HEK293 (cell line): ENCODE results near the gene NDST4.

Source experiments
- CTCF ChIA-PET: fragments of 350-600 bp; formaldehyde crosslinking; extraction: SDS; loops from one replicate; lab custom pipeline; 2021; ENCODE audit warnings: antibody characterized with exemption; lab: Yijun Ruan, JAX
- POLR2A ChIA-PET: fragments of 300-600 bp; formaldehyde crosslinking; extraction: SDS; loops from one replicate; lab custom pipeline; 2020; ENCODE audit warnings: antibody characterized with exemption, inconsistent platforms; lab: Yijun Ruan, JAX
- H3K27ac ChIP-seq: fragments of 200-500 bp; sonication (Bioruptor generic); 2 replicates; pipeline ENCODE4 v1.5.1; 2014; ENCODE audit warnings: low read depth, low read length, control low read depth, inconsistent platforms; ENCODE audit errors: extremely low read depth
- H3K36me3 ChIP-seq, 2 experiments: fragments of 200-500 bp in 1 of 2; sonication (Bioruptor generic) in 1 of 2; 1 replicate in 1 of 2; 2 replicates in 1 of 2; pipeline ENCODE4 v1.5.1; 2014 to 2017; ENCODE audit warnings: inconsistent platforms in 2 of 2, low read length in 2 of 2; ENCODE audit not compliant: control insufficient read depth in 2 of 2, insufficient read depth in 1 of 2
- H3K4me1 ChIP-seq: fragments of 200-500 bp; sonication (Bioruptor generic); 2 replicates; pipeline ENCODE4 v1.5.1; 2014; ENCODE audit warnings: mild to moderate bottlenecking, low read length, inconsistent platforms; ENCODE audit not compliant: control insufficient read depth, insufficient read depth
- H3K4me3 ChIP-seq: 2 replicates; pipeline ENCODE4 v1.5.1; 2011; ENCODE audit warnings: low read depth, mild to moderate bottlenecking, control low read depth, low read length, moderate library complexity
- H3K9me3 ChIP-seq: fragments of 200-500 bp; sonication (Bioruptor generic); 2 replicates; pipeline ENCODE4 v1.5.1; 2014; ENCODE audit warnings: low read depth, low read length, inconsistent platforms; ENCODE audit not compliant: control insufficient read depth, insufficient read depth
- GLI2 ChIP-seq: fragments of 450-650 bp; formaldehyde crosslinking; IDR thresholded peaks from 2 replicates; pipeline ENCODE4; 2017; ENCODE audit warnings: missing biosample characterization, missing genetic modification characterization, low read depth, borderline replicate concordance
- HIC1 ChIP-seq: fragments of 450-650 bp; formaldehyde crosslinking; IDR thresholded peaks from 2 replicates; pipeline ENCODE4 v1.5.1; 2016; ENCODE audit warnings: missing biosample characterization, missing genetic modification characterization
- HOXD13 ChIP-seq: sonication (generic); formaldehyde crosslinking; IDR thresholded peaks from 2 replicates; pipeline ENCODE4 v1.8.0; 2022; ENCODE audit warnings: missing genetic modification reagents, borderline replicate concordance
- SCRT1 ChIP-seq: fragments of 450-650 bp; formaldehyde crosslinking; IDR thresholded peaks from 2 replicates; pipeline ENCODE4 v1.5.1; 2016; ENCODE audit warnings: missing biosample characterization, missing genetic modification characterization, borderline replicate concordance
- SP7 ChIP-seq: fragments of 450-650 bp; formaldehyde crosslinking; IDR thresholded peaks from 2 replicates; pipeline ENCODE4 v1.5.1; 2016; ENCODE audit warnings: missing biosample characterization, missing genetic modification characterization
- YY1 ChIP-seq: fragments of 450-650 bp; formaldehyde crosslinking; IDR thresholded peaks from 2 replicates; pipeline ENCODE4 v1.5.1; 2018; ENCODE audit warnings: missing biosample characterization, missing genetic modification characterization
- ZFP3 ChIP-seq: fragments of 450-650 bp; formaldehyde crosslinking; IDR thresholded peaks from 2 replicates; pipeline ENCODE4 v1.5.1; 2016; ENCODE audit warnings: low read depth, missing biosample characterization, missing genetic modification characterization
- ZNF133 ChIP-seq: fragments of 450-650 bp; formaldehyde crosslinking; IDR thresholded peaks from 2 replicates; pipeline ENCODE4 v1.5.1; 2016; ENCODE audit warnings: missing biosample characterization, missing genetic modification characterization
- ZNF146 ChIP-seq: fragments of 450-650 bp; formaldehyde crosslinking; IDR thresholded peaks from 2 replicates; pipeline ENCODE4 v1.5.1; 2016; ENCODE audit warnings: missing biosample characterization, missing genetic modification characterization
- ZNF155 ChIP-seq: fragments of 450-650 bp; formaldehyde crosslinking; IDR thresholded peaks from 2 replicates; pipeline ENCODE4 v1.5.1; 2016; ENCODE audit warnings: missing biosample characterization, missing genetic modification characterization
- ZNF174 ChIP-seq: fragments of 450-650 bp; formaldehyde crosslinking; IDR thresholded peaks from 2 replicates; pipeline ENCODE4 v1.5.0; 2017; ENCODE audit warnings: missing biosample characterization, mild to moderate bottlenecking, missing genetic modification characterization
- ZNF2 ChIP-seq: fragments of 450-650 bp; formaldehyde crosslinking; IDR thresholded peaks from 2 replicates; pipeline ENCODE4 v1.5.1; 2016; ENCODE audit warnings: missing biosample characterization, missing genetic modification characterization
- ZNF248 ChIP-seq: fragments of 450-650 bp; formaldehyde crosslinking; IDR thresholded peaks from 2 replicates; pipeline ENCODE4 v1.5.1; 2017; ENCODE audit warnings: missing biosample characterization, missing genetic modification characterization
- ZNF280D ChIP-seq: fragments of 450-650 bp; formaldehyde crosslinking; IDR thresholded peaks from 2 replicates; pipeline ENCODE4 v1.5.1; 2016; ENCODE audit warnings: missing biosample characterization, missing genetic modification characterization
- ZNF324 ChIP-seq: fragments of 450-650 bp; formaldehyde crosslinking; IDR thresholded peaks from 2 replicates; pipeline ENCODE4 v1.5.1; 2016; ENCODE audit warnings: missing biosample characterization, missing genetic modification characterization
- ZNF366 ChIP-seq: fragments of 450-650 bp; formaldehyde crosslinking; conservative IDR thresholded peaks from 2 replicates; pipeline ENCODE4 v1.5.1; 2016; ENCODE audit warnings: missing biosample characterization, missing genetic modification characterization
- ZNF416 ChIP-seq: fragments of 450-650 bp; formaldehyde crosslinking; IDR thresholded peaks from 2 replicates; pipeline ENCODE4 v1.5.1; 2016; ENCODE audit warnings: missing biosample characterization, missing genetic modification characterization
- ZNF510 ChIP-seq: fragments of 450-650 bp; formaldehyde crosslinking; IDR thresholded peaks from 2 replicates; pipeline ENCODE4 v1.5.1; 2018; ENCODE audit warnings: mild to moderate bottlenecking, missing genetic modification characterization, missing biosample characterization; ENCODE audit not compliant: insufficient replicate concordance
- ZNF518A ChIP-seq: fragments of 450-650 bp; formaldehyde crosslinking; conservative IDR thresholded peaks from 2 replicates; pipeline ENCODE4 v1.5.1; 2016; ENCODE audit warnings: low read depth, missing biosample characterization, missing genetic modification characterization
- ZNF621 ChIP-seq: fragments of 450-650 bp; formaldehyde crosslinking; IDR thresholded peaks from 2 replicates; pipeline ENCODE4 v1.5.1; 2017; ENCODE audit warnings: missing biosample characterization, missing genetic modification characterization
- ZNF670 ChIP-seq: fragments of 450-650 bp; formaldehyde crosslinking; IDR thresholded peaks from 2 replicates; pipeline ENCODE4 v1.5.1; 2016; ENCODE audit warnings: missing biosample characterization, missing genetic modification characterization, low read depth
- ZNF677 ChIP-seq: fragments of 450-650 bp; IDR thresholded peaks from 2 replicates; pipeline ENCODE4 v1.5.0; 2018; ENCODE audit warnings: missing biosample characterization, mild to moderate bottlenecking, missing genetic modification characterization, moderate library complexity
- ZNF747 ChIP-seq: fragments of 450-650 bp; formaldehyde crosslinking; IDR thresholded peaks from 2 replicates; pipeline ENCODE4 v1.5.1; 2016; ENCODE audit warnings: missing biosample characterization, missing genetic modification characterization
- ZNF777 ChIP-seq: fragments of 450-650 bp; formaldehyde crosslinking; IDR thresholded peaks from 2 replicates; pipeline ENCODE4 v1.5.1; 2017; ENCODE audit warnings: missing biosample characterization, missing genetic modification characterization, borderline replicate concordance
- ZNF792 ChIP-seq: fragments of 450-650 bp; formaldehyde crosslinking; IDR thresholded peaks from 2 replicates; pipeline ENCODE4 v1.5.1; 2016; ENCODE audit warnings: missing biosample characterization, missing genetic modification characterization
- ZSCAN30 ChIP-seq: fragments of 450-650 bp; IDR thresholded peaks from 2 replicates; pipeline ENCODE4 v1.5.1; 2018; ENCODE audit warnings: missing biosample characterization, mild to moderate bottlenecking, missing genetic modification characterization, moderate library complexity
- ZSCAN4 ChIP-seq: fragments of 450-650 bp; formaldehyde crosslinking; IDR thresholded peaks from 2 replicates; pipeline ENCODE4 v1.5.1; 2017; ENCODE audit warnings: missing biosample characterization, missing genetic modification characterization

Gene NDST4

GRCh38 chr4:114857831-114858230 is 255.6 kb downstream of the NDST4 start:
- H3K4me3 ChIP-seq = no peak overlapping the region
- no peak overlapping the region for H3K27ac ChIP-seq
- no peaks in the 10 kb centered on the region for H3K36me3 ChIP-seq
- ChIA-PET CTCF (no interaction called here), POLR2A (no interaction called here)
- H3K4me1 ChIP-seq = no peaks in the 10 kb centered on the region
- H3K9me3 ChIP-seq = no peaks in the 10 kb centered on the region
- no peak for TF ChIP-seq ZNF747 (tag by site-specific recombination)
- no peak for TF ChIP-seq ZNF155 (tag by site-specific recombination)
- no peak for TF ChIP-seq ZNF174 (tag by site-specific recombination)
- TF ChIP-seq ZNF621 (tag by site-specific recombination) = no peak
- TF ChIP-seq ZNF324 = no peak
- no peak for TF ChIP-seq ZNF248
- no peak for TF ChIP-seq ZNF677 (tag by site-specific recombination)
- no peak for TF ChIP-seq ZSCAN30 (tag by site-specific recombination)
- TF ChIP-seq ZNF133 (tag by site-specific recombination) = no peak
- TF ChIP-seq YY1 (tag by site-specific recombination) = no peak
- no peak for TF ChIP-seq HOXD13
- no peak for TF ChIP-seq ZNF518A (tag by site-specific recombination)
- TF ChIP-seq ZSCAN4 (tag by site-specific recombination) = no peak
- no peak for TF ChIP-seq SP7 (tag by site-specific recombination)
- TF ChIP-seq ZNF146 (tag by site-specific recombination) = no peak
- TF ChIP-seq ZNF2 = no peak
- no peak for TF ChIP-seq ZNF670 (tag by site-specific recombination)
- TF ChIP-seq SCRT1 (tag by site-specific recombination) = no peak
- TF ChIP-seq, all 188 proteins: peak for 0

GRCh38 chr4:114839986-114840385 is 273.4 kb downstream of the NDST4 start:
- no peak overlapping the region for H3K27ac ChIP-seq
- no peak overlapping the region for H3K4me3 ChIP-seq
- ChIA-PET CTCF (no interaction called here), POLR2A (no interaction called here)
- H3K4me1 ChIP-seq = no peaks in the 10 kb centered on the region
- H3K36me3 ChIP-seq = no peaks in the 10 kb centered on the region; a peak in 1 of 3 replicates
- no peaks in the 10 kb centered on the region for H3K9me3 ChIP-seq
- TF ChIP-seq ZNF416 (no peak), ZNF366 (tag by site-specific recombination) (no peak), GLI2 (tag by site-specific recombination) (no peak), HIC1 (tag by site-specific recombination) (no peak), ZNF280D (tag by site-specific recombination) (no peak), ZFP3 (no peak), ZNF792 (tag by site-specific recombination) (no peak), ZNF510 (tag by site-specific recombination) (no peak), ZNF777 (no peak)
